KMS-11 (cell line): Measurements from ENCODE around the gene IFITM5.
A peak's percentile ranks its signal among the peaks of the same experiment; 100 is the strongest.

ENCODE experiments used
- H2AFZ ChIP-seq: fragments of 200-600 bp; sonication (generic); 2 replicates; pipeline ENCODE4 v1.6.1; 2016; ENCODE audit warnings: antibody characterized with exemption, mixed run types, low read depth
- H3K27ac ChIP-seq: fragments of 200-600 bp; sonication (generic); 2 replicates; pipeline ENCODE4 v1.6.1; 2016; ENCODE audit warnings: mild to moderate bottlenecking, mixed run types
- H3K27me3 ChIP-seq: fragments of 200-600 bp; sonication (generic); 2 replicates; pipeline ENCODE4 v1.6.1; 2017; ENCODE audit warnings: mild to moderate bottlenecking, low read depth, mixed run types, moderate library complexity; ENCODE audit not compliant: insufficient read depth
- H3K36me3 ChIP-seq: fragments of 200-600 bp; sonication (generic); 2 replicates; pipeline ENCODE4 v1.6.1; 2017; ENCODE audit warnings: mild to moderate bottlenecking, mixed run types; ENCODE audit not compliant: insufficient read depth
- H3K4me1 ChIP-seq: fragments of 200-600 bp; sonication (generic); 2 replicates; pipeline ENCODE4 v1.6.1; 2016; ENCODE audit warnings: mild to moderate bottlenecking, low read depth, mixed run types; ENCODE audit not compliant: poor library complexity, severe bottlenecking
- H3K4me2 ChIP-seq: fragments of 200-600 bp; sonication (generic); 2 replicates; pipeline ENCODE4 v1.7.0; 2016; ENCODE audit warnings: mild to moderate bottlenecking, mixed run types
- H3K4me3 ChIP-seq: fragments of 200-600 bp; sonication (generic); IDR thresholded peaks from 2 replicates; pipeline ENCODE4 v1.6.1; 2017; ENCODE audit warnings: low read depth, low read length, mixed read lengths; ENCODE audit not compliant: insufficient read depth
- H3K79me2 ChIP-seq: fragments of 200-600 bp; sonication (generic); 2 replicates; pipeline ENCODE4 v1.6.1; 2016; ENCODE audit warnings: low read depth, mixed run types; ENCODE audit not compliant: insufficient read depth
- H3K9ac ChIP-seq: fragments of 200-600 bp; sonication (generic); 2 replicates; pipeline ENCODE4 v1.6.1; 2016; ENCODE audit warnings: mild to moderate bottlenecking, mixed run types
- H4K20me1 ChIP-seq: fragments of 200-600 bp; sonication (generic); 2 replicates; pipeline ENCODE4 v1.6.1; 2016; ENCODE audit warnings: mild to moderate bottlenecking, mixed run types; ENCODE audit not compliant: insufficient read depth
- CTCF ChIP-seq: fragments of 200-600 bp; sonication (generic); conservative IDR thresholded peaks from 2 replicates; pipeline ENCODE4 v1.6.1; 2017; ENCODE audit warnings: low read depth, mild to moderate bottlenecking, antibody characterized with exemption, low read length, moderate library complexity, mixed read lengths

Gene IFITM5

GRCh38 chr11:291281-292210 lies 7.8 kb downstream of the IFITM5 start:
- Histone ChIP-seq H4K20me1 (no peaks in the 10 kb centered on the region), H3K4me3 (no peak overlapping the region), H3K79me2 (no peaks in the 10 kb centered on the region), H3K27me3 (peaks cover 11% of the 10 kb centered on the region), H2AFZ (no peak overlapping the region), H3K4me1 (no peaks in the 10 kb centered on the region), H3K36me3 (no peaks in the 10 kb centered on the region), H3K9ac (no peak overlapping the region), H3K27ac (no peak overlapping the region), H3K4me2 (no peak overlapping the region)
- no peak for TF ChIP-seq CTCF

GRCh38 chr11:290621-291231 lies 8.6 kb downstream of the IFITM5 start:
- H3K27ac ChIP-seq = no peak overlapping the region
- H3K9ac ChIP-seq = no peak overlapping the region
- H3K4me3 ChIP-seq = no peak overlapping the region
- H3K27me3 ChIP-seq = peaks cover 12% of the 10 kb centered on the region
- TF ChIP-seq CTCF = no peak
- H3K4me1 ChIP-seq = no peaks in the 10 kb centered on the region
- H3K4me2 ChIP-seq = no peak overlapping the region
- H2AFZ ChIP-seq = no peak overlapping the region
- H3K36me3 ChIP-seq = no peaks in the 10 kb centered on the region
- no peaks in the 10 kb centered on the region for H3K79me2 ChIP-seq
- H4K20me1 ChIP-seq = no peaks in the 10 kb centered on the region

GRCh38 chr11:289712-290620 lies 9.4 kb downstream of the IFITM5 start:
- TF ChIP-seq CTCF = no peak
- no peak overlapping the region for H3K27ac ChIP-seq
- peak overlapping the region; percentile 25; the same call in 1 of the 2 replicates for H3K4me2 ChIP-seq
- no peaks in the 10 kb centered on the region for H4K20me1 ChIP-seq
- H2AFZ ChIP-seq = no peak overlapping the region
- H3K9ac ChIP-seq = no peak overlapping the region
- peaks cover 14% of the 10 kb centered on the region for H3K27me3 ChIP-seq
- no peaks in the 10 kb centered on the region for H3K79me2 ChIP-seq
- no peaks in the 10 kb centered on the region for H3K36me3 ChIP-seq
- H3K4me3 ChIP-seq = no peak overlapping the region
- no peaks in the 10 kb centered on the region for H3K4me1 ChIP-seq

GRCh38 chr11:289398-289711 lies 10.0 kb downstream of the IFITM5 start:
- Histone ChIP-seq H3K36me3 (no peaks in the 10 kb centered on the region), H2AFZ (no peak overlapping the region), H3K9ac (no peak overlapping the region), H3K79me2 (no peaks in the 10 kb centered on the region), H3K4me3 (no peak overlapping the region), H3K4me2 (peak overlapping the region; percentile 25; the same call in 1 of the 2 replicates), H3K27ac (no peak overlapping the region), H3K4me1 (no peaks in the 10 kb centered on the region), H4K20me1 (no peaks in the 10 kb centered on the region), H3K27me3 (peaks cover 14% of the 10 kb centered on the region)
- no peak for TF ChIP-seq CTCF
